ENCODE results near the gene REXO5. TPM values are rescaled to one million over a fixed set of nuclear protein-coding genes. Genes with fewer than 3 reads are reported as not detected.

Gene REXO5
- total and polyA plus RNA-seq, 10 of the 15 experiments (the other 5 are each of a cell fraction or from before 2014, with no cell fraction given), result 3.8 to 15.5 (median 10.1) TPM

DNA sequence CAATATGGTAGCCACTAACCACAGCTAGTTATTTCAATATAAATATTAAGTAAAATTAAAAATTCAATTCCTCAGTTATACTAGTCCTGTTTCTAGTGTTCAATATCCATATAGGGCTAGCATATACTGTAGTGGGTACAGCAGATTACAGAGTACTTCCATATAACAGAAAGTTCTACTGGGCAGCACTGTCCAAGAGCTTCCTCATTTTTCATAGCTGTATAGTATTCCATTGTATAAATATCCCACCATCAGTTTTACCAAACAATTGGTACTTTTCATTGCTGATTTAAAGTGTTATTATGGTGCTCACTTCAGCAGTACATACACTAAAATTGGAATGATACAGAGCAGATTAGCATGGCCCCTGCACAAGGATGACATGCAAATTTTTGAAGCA lies 22.1 kb upstream of the REXO5 start:
- no peaks in the 10 kb centered on the region for H3K4me1 ChIP-seq (ENCODE audit: control insufficient read depth, insufficient read depth, low read length)
- FAIRE-seq, result no peak
- BruUV-seq (replicated peaks), result no TSS peak
- H3K27me3 ChIP-seq (replicated peaks in 1 of 2; ENCODE audit: control insufficient read depth in 2 of 2, insufficient read depth in 2 of 2, low read length in 1 of 2), result no peaks in the 10 kb centered on the region
- in situ Hi-C loops (cut with MboI), result no loop called here
- H4K20me1 ChIP-seq (ENCODE audit: control insufficient read depth, insufficient read depth), result no peaks in the 10 kb centered on the region
- POLR2A ChIA-PET, result no interaction called here
- no peak overlapping the region for H2AFZ ChIP-seq (ENCODE audit: control insufficient read depth, low read depth, low read length)
- H3K9me3 ChIP-seq (replicated peaks; ENCODE audit: control insufficient read depth, insufficient read depth, low read length), result no peaks in the 10 kb centered on the region
- no peak for DNase-seq (ENCODE audit: low read depth, low spot score)
- no peak overlapping the region for H3K4me2 ChIP-seq (ENCODE audit: control insufficient read depth, insufficient read depth)
- intact Hi-C loops (cut with micrococcal nuclease; ENCODE audit: unreplicated experiment), result no loop called here
- SMC1A ChIA-PET (ENCODE audit: uncharacterized antibody, unreplicated experiment), result no interaction called here
- TF ChIP-seq, protein P1, sequence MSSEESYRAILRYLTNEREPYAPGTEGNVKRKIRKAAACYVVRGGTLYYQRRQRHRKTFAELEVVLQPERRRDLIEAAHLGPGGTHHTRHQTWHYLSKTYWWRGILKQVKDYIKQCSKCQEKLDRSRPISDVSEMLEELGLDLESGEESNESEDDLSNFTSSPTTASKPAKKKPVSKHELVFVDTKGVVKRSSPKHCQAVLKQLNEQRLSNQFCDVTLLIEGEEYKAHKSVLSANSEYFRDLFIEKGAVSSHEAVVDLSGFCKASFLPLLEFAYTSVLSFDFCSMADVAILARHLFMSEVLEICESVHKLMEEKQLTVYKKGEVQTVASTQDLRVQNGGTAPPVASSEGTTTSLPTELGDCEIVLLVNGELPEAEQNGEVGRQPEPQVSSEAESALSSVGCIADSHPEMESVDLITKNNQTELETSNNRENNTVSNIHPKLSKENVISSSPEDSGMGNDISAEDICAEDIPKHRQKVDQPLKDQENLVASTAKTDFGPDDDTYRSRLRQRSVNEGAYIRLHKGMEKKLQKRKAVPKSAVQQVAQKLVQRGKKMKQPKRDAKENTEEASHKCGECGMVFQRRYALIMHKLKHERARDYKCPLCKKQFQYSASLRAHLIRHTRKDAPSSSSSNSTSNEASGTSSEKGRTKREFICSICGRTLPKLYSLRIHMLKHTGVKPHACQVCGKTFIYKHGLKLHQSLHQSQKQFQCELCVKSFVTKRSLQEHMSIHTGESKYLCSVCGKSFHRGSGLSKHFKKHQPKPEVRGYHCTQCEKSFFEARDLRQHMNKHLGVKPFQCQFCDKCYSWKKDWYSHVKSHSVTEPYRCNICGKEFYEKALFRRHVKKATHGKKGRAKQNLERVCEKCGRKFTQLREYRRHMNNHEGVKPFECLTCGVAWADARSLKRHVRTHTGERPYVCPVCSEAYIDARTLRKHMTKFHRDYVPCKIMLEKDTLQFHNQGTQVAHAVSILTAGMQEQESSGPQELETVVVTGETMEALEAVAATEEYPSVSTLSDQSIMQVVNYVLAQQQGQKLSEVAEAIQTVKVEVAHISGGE (CRISPR knock-in tag; IDR thresholded peaks at IDR 0.05), result no peak
- TF ChIP-seq ASH2L (IDR thresholded peaks at IDR 0.05; ENCODE audit: borderline replicate concordance, low read depth), result no peak
- TF ChIP-seq, protein P2, sequence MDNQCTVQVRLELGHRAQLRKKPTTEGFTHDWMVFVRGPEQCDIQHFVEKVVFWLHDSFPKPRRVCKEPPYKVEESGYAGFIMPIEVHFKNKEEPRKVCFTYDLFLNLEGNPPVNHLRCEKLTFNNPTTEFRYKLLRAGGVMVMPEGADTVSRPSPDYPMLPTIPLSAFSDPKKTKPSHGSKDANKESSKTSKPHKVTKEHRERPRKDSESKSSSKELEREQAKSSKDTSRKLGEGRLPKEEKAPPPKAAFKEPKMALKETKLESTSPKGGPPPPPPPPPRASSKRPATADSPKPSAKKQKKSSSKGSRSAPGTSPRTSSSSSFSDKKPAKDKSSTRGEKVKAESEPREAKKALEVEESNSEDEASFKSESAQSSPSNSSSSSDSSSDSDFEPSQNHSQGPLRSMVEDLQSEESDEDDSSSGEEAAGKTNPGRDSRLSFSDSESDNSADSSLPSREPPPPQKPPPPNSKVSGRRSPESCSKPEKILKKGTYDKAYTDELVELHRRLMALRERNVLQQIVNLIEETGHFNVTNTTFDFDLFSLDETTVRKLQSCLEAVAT (IDR thresholded peaks at IDR 0.05), result no peak
- no peak overlapping the region for H3K27ac ChIP-seq (ENCODE audit: control insufficient read depth, insufficient read depth)
- no peak overlapping the region for H3K4me3 ChIP-seq
- no peak overlapping the region for H3K9ac ChIP-seq (ENCODE audit: control insufficient read depth, insufficient read depth, low read length)
- no peak for ATAC-seq
- no peaks in the 10 kb centered on the region for H3K79me2 ChIP-seq (ENCODE audit: control insufficient read depth, insufficient read depth, low read length)
- RAD21 ChIA-PET (ENCODE audit: unreplicated experiment), result no interaction called here
- CTCF ChIA-PET, result interaction anchor here (6.2 kb wide), 1 partner anchor 10 kb away, joined by 36 read pairs; no protein-coding TSS in a partner anchor
- H3K36me3 ChIP-seq (ENCODE audit: control insufficient read depth in 2 of 2, insufficient read depth in 2 of 2, low read length in 1 of 2), result no peaks in the 10 kb centered on the region
